Neural crest cell (in vitro differentiated cells): ENCODE measurements around the gene TTF1. TPM values are rescaled to one million over a fixed set of nuclear protein-coding genes. Genes with fewer than 3 reads are reported as not detected.

Experiments used
- DNase-seq: peaks from one replicate; pipeline ENCODE4 v3.0.0; 2021; ENCODE audit warnings: low read depth, mixed read lengths, low spot score
- H3K27ac Mint-ChIP-seq: one replicate; pipeline ENCODE4 v1.8.0; 2021; ENCODE audit warnings: mild to moderate bottlenecking, mixed read lengths; ENCODE audit not compliant: unreplicated experiment
- H3K27me3 Mint-ChIP-seq: 2 replicates; pipeline ENCODE4 v1.8.0; 2021; ENCODE audit warnings: low read depth, mild to moderate bottlenecking, mixed read lengths
- H3K36me3 Mint-ChIP-seq: 2 replicates; pipeline ENCODE4 v1.8.0; 2021; ENCODE audit warnings: low read depth, mild to moderate bottlenecking, mixed read lengths
- H3K4me1 Mint-ChIP-seq: 2 replicates; pipeline ENCODE4 v1.8.0; 2021; ENCODE audit warnings: mixed read lengths
- H3K4me3 Mint-ChIP-seq: one replicate; pipeline ENCODE4 v1.8.0; 2021; ENCODE audit warnings: mild to moderate bottlenecking, mixed read lengths
- H3K9me3 Mint-ChIP-seq: 2 replicates; pipeline ENCODE4 v1.8.0; 2021; ENCODE audit warnings: mixed read lengths
- CTCF ChIP-seq: fragments of 200-600 bp; sonication (generic); conservative IDR thresholded peaks from 2 replicates; pipeline ENCODE4 v1.5.0; 2021; ENCODE audit warnings: antibody characterized with exemption, mild to moderate bottlenecking
- total RNA-seq: library from RNA; stranded (reverse); gene quantifications from 2 replicates; pipeline ENCODE4 v1.2.1, GENCODE V29; 2021

TTF1 gene
- total RNA-seq, 1 donor from 2014 or later, result 21.9 TPM

GRCh38 chr9:132367613-132368313 lies 38.9 kb downstream of the TTF1 start:
- TF ChIP-seq CTCF, result no peak
- Mint-ChIP-seq H3K27me3 (no peaks in the 10 kb centered on the region), H3K4me1 (peaks cover 5% of the 10 kb centered on the region), H3K27ac (peak overlapping the region; percentile 39), H3K4me3 (no peak overlapping the region), H3K36me3 (no peaks in the 10 kb centered on the region), H3K9me3 (no peaks in the 10 kb centered on the region)
- DNase-seq, result no peak

- no peaks in the 10 kb centered on the region for H3K4me1 Mint-ChIP-seq
- no peaks in the 10 kb centered on the region for H3K27me3 Mint-ChIP-seq
- TF ChIP-seq CTCF, result no peak
- H3K27ac Mint-ChIP-seq, result no peak overlapping the region
- no peaks in the 10 kb centered on the region for H3K9me3 Mint-ChIP-seq
- no peaks in the 10 kb centered on the region for H3K36me3 Mint-ChIP-seq
- H3K4me3 Mint-ChIP-seq, result no peak overlapping the region
- DNase-seq, result no peak
Observed at GRCh38 chr9:132366481-132366880, 40.2 kb downstream of the TTF1 start.

GRCh38 chr9:132365986-132366385 lies 40.7 kb downstream of the TTF1 start:
- no peak overlapping the region for H3K4me3 Mint-ChIP-seq
- DNase-seq, result no peak

GRCh38 chr9:132364068-132364467 lies 42.6 kb downstream of the TTF1 start:
- Mint-ChIP-seq H3K27me3 (no peaks in the 10 kb centered on the region), H3K36me3 (no peaks in the 10 kb centered on the region), H3K27ac (no peak overlapping the region), H3K4me3 (no peak overlapping the region), H3K9me3 (no peaks in the 10 kb centered on the region), H3K4me1 (no peaks in the 10 kb centered on the region)
- no peak for DNase-seq
- TF ChIP-seq CTCF, result no peak

More at GRCh38 chr9:132365986-132366385, 40.7 kb downstream of the TTF1 start:
- no peaks in the 10 kb centered on the region for H3K9me3 Mint-ChIP-seq
- TF ChIP-seq CTCF, result no peak
- H3K27ac Mint-ChIP-seq, result no peak overlapping the region
- no peaks in the 10 kb centered on the region for H3K27me3 Mint-ChIP-seq
- no peaks in the 10 kb centered on the region for H3K4me1 Mint-ChIP-seq
- H3K36me3 Mint-ChIP-seq, result no peaks in the 10 kb centered on the region

- Mint-ChIP-seq H3K27me3 (peaks cover 2% of the 10 kb centered on the region), H3K36me3 (peaks cover 4% of the 10 kb centered on the region), H3K4me3 (no peak overlapping the region), H3K27ac (no peak overlapping the region), H3K4me1 (peaks cover 14% of the 10 kb centered on the region), H3K9me3 (no peaks in the 10 kb centered on the region)
- no peak for DNase-seq
- TF ChIP-seq CTCF, result no peak
Observed at GRCh38 chr9:132357764-132358163, 48.9 kb downstream of the TTF1 start.
